GM12878 (cell line): ENCODE results near the gene FSTL4.

Source experiments
- CTCF ChIP-seq, 3 experiments: IDR thresholded peaks in 2 of 3; conservative IDR thresholded peaks in 1 of 3; 2 replicates each; pipeline ENCODE4 v1.5.1; 2011; ENCODE audit warnings: low read depth in 3 of 3, low read length in 3 of 3, mild to moderate bottlenecking in 3 of 3, control low read depth in 2 of 3, moderate library complexity in 2 of 3, inconsistent platforms in 1 of 3, mixed read lengths in 1 of 3; ENCODE audit not compliant: control insufficient read depth in 2 of 3, insufficient read depth in 1 of 3; ENCODE audit errors: extremely low read depth in 1 of 3
- E2F4 ChIP-seq: IDR thresholded peaks from 2 replicates; pipeline ENCODE4 v1.6.1; 2012; ENCODE audit warnings: low read depth, low read length, improper control_type of control experiment
- EED ChIP-seq: sonication (generic); IDR thresholded peaks from 2 replicates; pipeline ENCODE4 v1.6.1; 2016; ENCODE audit warnings: antibody characterized with exemption, low read depth
- MYB ChIP-seq: fragments of 150-350 bp; IDR thresholded peaks from 2 replicates; pipeline ENCODE4 v1.6.1; 2014; ENCODE audit warnings: mild to moderate bottlenecking, low read depth, low read length, borderline replicate concordance
- TARDBP ChIP-seq: IDR thresholded peaks from 2 replicates; pipeline ENCODE4 v1.6.1; 2016; ENCODE audit warnings: borderline replicate concordance
- ZNF274 ChIP-seq: IDR thresholded peaks from one replicate; pipeline ENCODE4 v1.8.0; 2011; ENCODE audit not compliant: insufficient read length, insufficient read depth

- TF ChIP-seq CTCF (IDR thresholded peaks at IDR 0.05 in 2 of 3, conservative IDR thresholded peaks at IDR 0.05 in 1 of 3; ENCODE audit: control insufficient read depth in 2 of 3, extremely low read depth in 1 of 3, insufficient read depth in 1 of 3, low read depth in 3 of 3, low read length in 3 of 3) (no peak), E2F4 (no peak), ZNF274 (no peak), EED (no peak), TARDBP (no peak), MYB (no peak)
Observed at GRCh38 chr5:133328800-133329199, 283.5 kb downstream of the FSTL4 start.
